ENCODE measurements around the gene UBE2R2. TPM values are rescaled to one million over a fixed set of nuclear protein-coding genes. Genes with fewer than 3 reads are reported as not detected.
"Not testable (repeated sequence)": the region's sequence is repeated elsewhere in the genome, so short reads cannot be mapped to it uniquely, and the experiment has no call there.

UBE2R2 gene
- polyA plus RNA-seq, 1 experiment, result 18.3 TPM

- no peaks in the 10 kb centered on the region; the same call in 1 of the 2 replicates for H3K36me3 ChIP-seq (ENCODE audit: control insufficient read depth, insufficient read depth, low read length)
- POLR2A ChIA-PET, result interaction anchor here (1.0 kb wide), 1 partner anchor 14 kb away, joined by 4 read pairs; no protein-coding TSS in a partner anchor
- H3K4me3 ChIP-seq (ENCODE audit: low read depth, low read length), result no peak overlapping the region
- DNase-seq (ENCODE audit: low read depth), result no peak
- no peaks in the 10 kb centered on the region for H3K27me3 ChIP-seq (ENCODE audit: control insufficient read depth, insufficient read depth, low read length)
- no peak for TF ChIP-seq CTCF (IDR thresholded peaks at IDR 0.05; ENCODE audit: insufficient read depth, low read depth, low read length)
- CTCF ChIA-PET, result interaction anchor here (1.7 kb wide), 1 partner anchor 16 kb away, joined by 8 read pairs; no protein-coding TSS in a partner anchor
Observed at GRCh38 chr9:33837138-33837537, 20.2 kb downstream of the UBE2R2 start.

GRCh38 chr9:33840381-33840780 lies 23.4 kb downstream of the UBE2R2 start:
- H3K27me3 ChIP-seq (ENCODE audit: control insufficient read depth, insufficient read depth, low read length), result no peaks in the 10 kb centered on the region
- ChIA-PET POLR2A (no interaction called here), CTCF (interaction anchor here (1.0 kb wide), 1 partner anchor 26 kb away, joined by 3 read pairs; no protein-coding TSS in a partner anchor)
- H3K36me3 ChIP-seq (ENCODE audit: control insufficient read depth, insufficient read depth, low read length), result no peaks in the 10 kb centered on the region; the same call in 1 of the 2 replicates
- TF ChIP-seq CTCF (IDR thresholded peaks at IDR 0.05; ENCODE audit: insufficient read depth, low read depth, low read length), result no peak
- H3K4me3 ChIP-seq (ENCODE audit: low read depth, low read length), result no peak overlapping the region
- no peak for DNase-seq (ENCODE audit: low read depth)

DNA sequence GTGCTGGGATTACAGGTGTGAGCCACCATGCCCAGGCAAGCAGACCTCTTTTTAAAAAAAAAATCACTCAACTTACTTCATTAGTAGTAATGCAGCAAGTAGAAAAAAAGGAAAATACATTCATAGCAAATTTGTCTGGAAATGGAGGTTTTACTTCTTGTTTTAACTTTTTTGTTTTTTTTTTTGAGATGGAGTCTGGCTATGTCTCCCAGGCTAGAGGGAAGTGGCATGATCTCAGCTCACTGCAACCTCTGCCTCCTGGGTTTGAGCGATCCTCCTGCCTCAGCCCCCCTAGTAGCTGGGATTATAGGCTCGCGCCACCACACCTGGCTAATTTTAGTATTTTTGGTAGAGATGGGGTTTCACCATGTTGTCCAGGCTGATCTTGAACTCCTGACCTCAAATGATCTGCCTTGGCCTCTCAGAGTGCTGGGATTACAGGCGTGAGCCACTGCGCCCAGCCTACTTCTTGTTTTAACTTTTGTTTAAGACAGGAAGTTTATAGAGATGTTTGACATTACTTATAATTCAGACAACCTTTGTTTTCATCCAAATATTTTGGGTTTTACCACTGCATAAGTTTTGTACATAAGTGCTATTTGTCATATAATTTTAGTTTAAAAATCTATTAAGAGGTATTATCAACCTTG lies 26.5 kb downstream of the UBE2R2 start:
- ChIA-PET CTCF (interaction anchor here (1.2 to 1.4 kb wide), 2 partner anchors 29 to 230 kb away, joined by 3 to 4 read pairs; no protein-coding TSS in a partner anchor), POLR2A (no interaction called here)
- no peak for TF ChIP-seq CTCF (IDR thresholded peaks at IDR 0.05; ENCODE audit: insufficient read depth, low read depth, low read length)

GRCh38 chr9:33846231-33846630 lies 29.3 kb downstream of the UBE2R2 start:
- H3K27me3 ChIP-seq (ENCODE audit: control insufficient read depth, insufficient read depth, low read length), result no peaks in the 10 kb centered on the region
- H3K4me3 ChIP-seq (ENCODE audit: low read depth, low read length), result no peak overlapping the region
- no peak for TF ChIP-seq CTCF (IDR thresholded peaks at IDR 0.05; ENCODE audit: insufficient read depth, low read depth, low read length)
- H3K36me3 ChIP-seq (ENCODE audit: control insufficient read depth, insufficient read depth, low read length), result no peaks in the 10 kb centered on the region
- CTCF ChIA-PET, result interaction anchor here (1.1 to 1.9 kb wide), 2 partner anchors 32 kb away, joined by 3 to 8 read pairs; no protein-coding TSS in a partner anchor
- POLR2A ChIA-PET, result interaction anchor here (0.5 kb wide), 1 partner anchor 18 kb away, joined by 4 read pairs; no protein-coding TSS in a partner anchor
- no peak for DNase-seq (ENCODE audit: low read depth)

More for the DNA sequence above, 26.5 kb downstream of the UBE2R2 start:
- no peaks in the 10 kb centered on the region for H3K36me3 ChIP-seq (ENCODE audit: control insufficient read depth, insufficient read depth, low read length)
- H3K4me3 ChIP-seq (ENCODE audit: low read depth, low read length), result no peak overlapping the region
- H3K27me3 ChIP-seq (ENCODE audit: control insufficient read depth, insufficient read depth, low read length), result no peaks in the 10 kb centered on the region
- DNase-seq (ENCODE audit: low read depth), result no peak

DNA sequence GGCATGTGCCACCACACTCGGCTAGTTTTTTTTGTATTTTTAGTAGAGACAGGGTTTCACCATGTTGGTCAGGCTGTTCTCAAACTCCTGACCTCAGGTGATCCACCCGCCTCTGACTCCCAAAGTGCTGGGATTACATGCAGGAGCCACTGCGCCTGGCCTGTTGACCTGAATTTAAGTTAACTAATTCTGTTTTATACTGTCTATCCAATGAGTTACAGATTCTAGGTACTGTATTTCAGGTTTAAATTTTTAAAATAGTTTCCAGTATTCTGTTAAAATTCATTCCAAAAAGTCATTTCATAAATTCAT lies 30.9 kb downstream of the UBE2R2 start:
- H3K36me3 ChIP-seq (ENCODE audit: control insufficient read depth, insufficient read depth, low read length); H3K4me3 ChIP-seq (ENCODE audit: low read depth, low read length); H3K27me3 ChIP-seq (ENCODE audit: control insufficient read depth, insufficient read depth, low read length); DNase-seq (ENCODE audit: low read depth); POLR2A ChIA-PET: not testable (repeated sequence)
- CTCF ChIA-PET, result interaction anchor here (0.6 to 1.9 kb wide), 4 partner anchors 11 to 69 kb away, joined by 3 to 8 read pairs (median 5); no protein-coding TSS in a partner anchor
